D721Med (cell line): ENCODE data around the gene INO80.

Experiments used
- DNase-seq: peaks from one replicate; pipeline ENCODE4 v3.0.0; 2011; ENCODE audit warnings: low spot score; ENCODE audit not compliant: insufficient read length
- FAIRE-seq: peaks from 2 replicates; lab custom pipeline; 2011; peaks lifted over from hg19 to GRCh38; lab: Jason Lieb, UNC
- TF ChIP-seq, protein P1 (sequence below): IDR thresholded peaks from 2 replicates; pipeline ENCODE4 v1.5.1; 2012; ENCODE audit warnings: mild to moderate bottlenecking, control low read depth; ENCODE audit not compliant: insufficient read depth; ENCODE audit errors: missing control alignments

The INO80 gene

GRCh38 chr15:41115652-41116115 is 396 bp downstream of the INO80 start:
- FAIRE-seq: no peak
- TF ChIP-seq, protein P1, sequence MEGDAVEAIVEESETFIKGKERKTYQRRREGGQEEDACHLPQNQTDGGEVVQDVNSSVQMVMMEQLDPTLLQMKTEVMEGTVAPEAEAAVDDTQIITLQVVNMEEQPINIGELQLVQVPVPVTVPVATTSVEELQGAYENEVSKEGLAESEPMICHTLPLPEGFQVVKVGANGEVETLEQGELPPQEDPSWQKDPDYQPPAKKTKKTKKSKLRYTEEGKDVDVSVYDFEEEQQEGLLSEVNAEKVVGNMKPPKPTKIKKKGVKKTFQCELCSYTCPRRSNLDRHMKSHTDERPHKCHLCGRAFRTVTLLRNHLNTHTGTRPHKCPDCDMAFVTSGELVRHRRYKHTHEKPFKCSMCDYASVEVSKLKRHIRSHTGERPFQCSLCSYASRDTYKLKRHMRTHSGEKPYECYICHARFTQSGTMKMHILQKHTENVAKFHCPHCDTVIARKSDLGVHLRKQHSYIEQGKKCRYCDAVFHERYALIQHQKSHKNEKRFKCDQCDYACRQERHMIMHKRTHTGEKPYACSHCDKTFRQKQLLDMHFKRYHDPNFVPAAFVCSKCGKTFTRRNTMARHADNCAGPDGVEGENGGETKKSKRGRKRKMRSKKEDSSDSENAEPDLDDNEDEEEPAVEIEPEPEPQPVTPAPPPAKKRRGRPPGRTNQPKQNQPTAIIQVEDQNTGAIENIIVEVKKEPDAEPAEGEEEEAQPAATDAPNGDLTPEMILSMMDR: no peak
- peak; percentile 23 for DNase-seq

- DNase-seq: no peak
- FAIRE-seq: no peak
- TF ChIP-seq, protein P1: no peak
These were observed 874 bp downstream of the INO80 start for GRCh38 chr15:41115161-41115651.

- DNase-seq (no peak), FAIRE-seq (no peak)
- TF ChIP-seq, protein P1: no peak
These were observed 9.1 kb downstream of the INO80 start for GRCh38 chr15:41106947-41107346.

GRCh38 chr15:41105348-41106334 is 10.4 kb downstream of the INO80 start:
- no peak for FAIRE-seq
- no peak for DNase-seq
- TF ChIP-seq, protein P1: no peak

DNA sequence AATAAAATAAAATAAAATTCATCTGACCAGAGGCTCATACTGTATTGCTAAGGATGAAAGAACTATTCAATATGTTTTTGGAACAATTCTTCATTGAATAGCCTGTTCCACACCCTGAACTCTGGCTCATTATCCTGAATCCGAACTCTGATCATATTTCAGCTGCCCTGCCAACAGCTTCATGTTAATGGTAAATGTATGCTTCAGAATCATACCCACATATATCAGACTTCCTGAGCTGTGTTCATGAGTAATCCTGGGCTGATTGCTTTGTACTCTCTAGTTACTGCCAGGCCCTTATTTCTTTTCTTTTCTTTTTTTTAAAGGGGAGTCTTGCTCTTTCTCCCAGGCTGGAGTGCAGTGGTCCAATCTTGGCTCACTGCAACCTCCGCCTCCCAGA is 11.8 kb downstream of the INO80 start:
- DNase-seq (no peak), FAIRE-seq (no peak)
- TF ChIP-seq, protein P1: no peak

GRCh38 chr15:41102854-41103253 is 13.2 kb downstream of the INO80 start:
- FAIRE-seq (no peak), DNase-seq (no peak)
- TF ChIP-seq, protein P1: no peak
